HepG2 (cell line): ENCODE measurements around the gene SRSF6. TPM values are rescaled to one million over a fixed set of nuclear protein-coding genes. Genes with fewer than 3 reads are reported as not detected.

ENCODE experiments used
- ATAC-seq: fragments of 200-7000 bp; cut with Tn5 transposase; 3 replicates; pipeline ENCODE4 v1.9.1; 2020; ENCODE audit warnings: mild to moderate bottlenecking, moderate library complexity
- BruUV-seq: library from RNA; stranded (reverse); fragments of 400-500 nt; replicated peaks from 2 replicates; lab custom pipeline; 2021; lab: Mats Ljungman, UMichigan
- CTCF ChIA-PET: fragments of 300-600 bp; formaldehyde crosslinking; extraction: SDS; loops from one replicate; lab custom pipeline; 2021; ENCODE audit warnings: low total read pairs, inconsistent platforms, low intra/inter-chr PET ratio; lab: Yijun Ruan, JAX
- POLR2A ChIA-PET: fragments of 350-600 bp; sonication (Branson Sonifier 250); formaldehyde crosslinking; loops from one replicate; lab custom pipeline; 2020; ENCODE audit warnings: antibody characterized with exemption, inconsistent platforms; lab: Yijun Ruan, JAX
- DNase-seq: peaks from one replicate; pipeline ENCODE4 v3.0.0-alpha.2; 2015; ENCODE audit warnings: low spot score
- FAIRE-seq: peaks from 3 replicates; lab custom pipeline; 2011; peaks lifted over from hg19 to GRCh38; lab: Jason Lieb, UNC
- H2AFZ ChIP-seq: one replicate; pipeline ENCODE4 v1.6.1; 2011; ENCODE audit warnings: low read length, inconsistent platforms
- H3K27ac ChIP-seq: fragments of 300-600 bp; 3 replicates; pipeline ENCODE4 v1.8.0; 2011; ENCODE audit warnings: mixed run types, mild to moderate bottlenecking, mixed read lengths, low read length, inconsistent platforms; ENCODE audit not compliant: insufficient read depth; ENCODE audit errors: extremely low read length
- H3K27me3 ChIP-seq, 2 experiments: fragments of 200-600 bp in 1 of 2; 2 replicates in 1 of 2; 3 replicates in 1 of 2; pipeline versions ENCODE4 v1.6.0 to v1.8.0; 2011; ENCODE audit warnings: low read length in 2 of 2, mild to moderate bottlenecking in 2 of 2, moderate library complexity in 2 of 2, inconsistent platforms in 1 of 2; ENCODE audit not compliant: insufficient read depth in 2 of 2, control insufficient read depth in 1 of 2
- H3K36me3 ChIP-seq, 2 experiments: fragments of 200-600 bp in 1 of 2; replicated peaks in 1 of 2; 2 replicates in 1 of 2; 3 replicates in 1 of 2; pipeline versions ENCODE4 v1.5.1 to v1.8.0; 2011; ENCODE audit warnings: low read length in 2 of 2, inconsistent platforms in 1 of 2; ENCODE audit not compliant: insufficient read depth in 2 of 2, control insufficient read depth in 1 of 2
- H3K4me1 ChIP-seq: 2 replicates; pipeline ENCODE4 v1.5.1; 2012; ENCODE audit warnings: low read length, inconsistent platforms; ENCODE audit not compliant: insufficient read depth
- H3K4me2 ChIP-seq: 2 replicates; pipeline ENCODE4 v1.6.0; 2011; ENCODE audit warnings: low read depth, low read length, inconsistent platforms
- H3K4me3 ChIP-seq, 3 experiments: fragments of 200-600 bp in 1 of 3; sonication (generic), shearing (Covaris generic) in 1 of 3; replicated peaks in 1 of 3; 2 replicates each; pipeline ENCODE4 v1.5.1; 2011 to 2016; ENCODE audit warnings: low read length in 3 of 3, inconsistent platforms in 2 of 3, low read depth in 2 of 3, mild to moderate bottlenecking in 2 of 3, control low read depth in 1 of 3, mixed read lengths in 1 of 3; ENCODE audit not compliant: insufficient read depth in 1 of 3
- H3K79me2 ChIP-seq: one replicate; pipeline ENCODE4 v1.6.1; 2011; ENCODE audit warnings: low read length, inconsistent platforms; ENCODE audit not compliant: insufficient read depth
- H3K9ac ChIP-seq: 2 replicates; pipeline ENCODE4 v1.6.0; 2011; ENCODE audit warnings: mild to moderate bottlenecking, low read depth, low read length, inconsistent platforms; ENCODE audit not compliant: insufficient read depth
- H3K9me3 ChIP-seq: 2 replicates; pipeline ENCODE4 v1.5.1; 2012; ENCODE audit warnings: mild to moderate bottlenecking, low read length
- H4K20me1 ChIP-seq: 2 replicates; pipeline ENCODE4 v1.6.0; 2011; ENCODE audit warnings: inconsistent platforms, mild to moderate bottlenecking, low read length, moderate library complexity; ENCODE audit not compliant: insufficient read depth
- HINFP ChIP-seq: sonication (generic); formaldehyde crosslinking; IDR thresholded peaks from 2 replicates; pipeline ENCODE4 v1.4.0; 2020; ENCODE audit warnings: low read depth, mild to moderate bottlenecking, missing genetic modification reagents
- HMGXB4 ChIP-seq, 2 experiments: sonication (generic) in 1 of 2; formaldehyde crosslinking in 1 of 2; IDR thresholded peaks; 2 replicates each; pipeline versions ENCODE4 v1.4.0 to v1.6.1; 2018 to 2020; ENCODE audit warnings: missing genetic modification reagents in 2 of 2, borderline replicate concordance in 1 of 2, low read depth in 1 of 2, mild to moderate bottlenecking in 1 of 2, missing biosample characterization in 1 of 2
- KLF15 ChIP-seq: sonication (generic); formaldehyde crosslinking; IDR thresholded peaks from 2 replicates; pipeline ENCODE4 v1.8.1; 2023; ENCODE audit warnings: borderline replicate concordance, mild to moderate bottlenecking, inconsistent platforms, missing genetic modification reagents, mixed read lengths
- MATR3 ChIP-seq: sonication (generic); formaldehyde crosslinking; IDR thresholded peaks from 2 replicates; pipeline ENCODE4 v1.4.0; 2020; ENCODE audit warnings: missing genetic modification reagents
- NPAS2 ChIP-seq: sonication (generic); formaldehyde crosslinking; IDR thresholded peaks from 2 replicates; pipeline ENCODE4 v1.8.0; 2022; ENCODE audit warnings: mild to moderate bottlenecking, missing genetic modification reagents, borderline replicate concordance
- REL ChIP-seq: sonication (generic); formaldehyde crosslinking; conservative IDR thresholded peaks from 2 replicates; pipeline ENCODE4 v1.8.0; 2022; ENCODE audit warnings: mild to moderate bottlenecking, missing genetic modification reagents, moderate library complexity
- ZNF225 ChIP-seq: sonication (generic); formaldehyde crosslinking; IDR thresholded peaks from 2 replicates; pipeline ENCODE4 v1.4.0; 2020; ENCODE audit warnings: mild to moderate bottlenecking, missing genetic modification reagents
- ZNF562 ChIP-seq: sonication (generic); formaldehyde crosslinking; IDR thresholded peaks from 2 replicates; pipeline ENCODE4 v1.8.0; 2022; ENCODE audit warnings: missing genetic modification reagents, borderline replicate concordance
- ZNF775 ChIP-seq: sonication (generic); formaldehyde crosslinking; IDR thresholded peaks from 2 replicates; pipeline ENCODE4 v1.4.0; 2020; ENCODE audit warnings: missing genetic modification reagents, mild to moderate bottlenecking, moderate library complexity, borderline replicate concordance
- WGBS: methylation state at CpG from one replicate; pipeline ENCODE4 v1.1.6; 2017; ENCODE audit warnings: low lambda C conversion rate; 5-methylcytosine and 5-hydroxymethylcytosine counted together
- in situ Hi-C: cut with HindIII; loops from 2 replicates; pipeline ENCODE4 v1.10.0; 2017; ENCODE audit warnings: low pct_unique_long_range_greater_than_20kb; ENCODE audit not compliant: extremely low pct_ligation_motif_present
- intact Hi-C: fragments of 100-400 bp; cut with micrococcal nuclease; formaldehyde crosslinking; loops from one replicate; pipeline ENCODE4 v1.10.0; 2022; ENCODE audit not compliant: unreplicated experiment
- polyA plus RNA-seq, 8 experiments: library from polyadenylated mRNA; depleted of rRNA in 3 of 8; stranded (reverse) in 7 of 8; unstranded in 1 of 8; fragments of >200 nt; fragmentation: Illumina TruSeq in 4 of 8; extraction: Trizol in 4 of 8; gene quantifications; 2 replicates each; pipeline versions ENCODE4 v1.2.1 to v1.2.3, GENCODE V29; 2011 to 2016; ENCODE audit warnings: low read depth in 4 of 8, missing spikeins in 1 of 8, mixed read lengths in 1 of 8; ENCODE audit not compliant: insufficient read depth in 1 of 8
- total RNA-seq, 5 experiments: library from RNA; depleted of rRNA; stranded (reverse); fragments of >200 nt; fragmentation: Illumina TruSeq; extraction: Trizol; gene quantifications; 2 replicates each; pipeline ENCODE4 v1.2.3, GENCODE V29; 2016; ENCODE audit warnings: low read depth in 1 of 5

The SRSF6 gene
- total and polyA plus RNA-seq, 2 of the 13 experiments (the other 11 are each of a cell fraction or from before 2014, with no cell fraction given): 156 to 194 TPM

- TF ChIP-seq HMGXB4 (CRISPR knock-in tag; IDR thresholded peaks at IDR 0.05; ENCODE audit: borderline replicate concordance in 1 of 2, low read depth in 1 of 2): 0 out of 4 replicates have a peak, but pooled peaks of 1 of the 2 experiments have one; percentile 8
- no peak for TF ChIP-seq ZNF775 (CRISPR knock-in tag)
- TF ChIP-seq KLF15 (CRISPR knock-in tag): no peak
- no peak for TF ChIP-seq REL (CRISPR knock-in tag)
- TF ChIP-seq HINFP: no peak
- TF ChIP-seq ZNF562 (CRISPR knock-in tag): no peak
- no peak for TF ChIP-seq MATR3 (CRISPR knock-in tag)
- peak; percentile 41; the same call in 1 of the 2 replicates for TF ChIP-seq ZNF225 (CRISPR knock-in tag)
- no peak for TF ChIP-seq NPAS2 (CRISPR knock-in tag)
- TF ChIP-seq, all 625 proteins: peak for 2
- H3K9me3 ChIP-seq: peaks cover 6% of the 10 kb centered on the region; the same call in 1 of the 2 replicates
- no peak overlapping the region for H3K27ac ChIP-seq
- H3K79me2 ChIP-seq: no peaks in the 10 kb centered on the region
- no peaks in the 10 kb centered on the region for H3K4me1 ChIP-seq
- H2AFZ ChIP-seq: no peak overlapping the region
- 5% methylated on average over 2 of the region's 2 CpGs for WGBS
- no TSS peak for BruUV-seq
- in situ Hi-C loops: loop anchor here (5.0 to 10.0 kb wide), 2 partner anchors 1455 to 1672 kb away; no protein-coding TSS in a partner anchor
- no peaks in the 10 kb centered on the region for H4K20me1 ChIP-seq
- ATAC-seq (peak; percentile 56), FAIRE-seq (no peak), DNase-seq (no peak)
- no peak overlapping the region for H3K9ac ChIP-seq
- ChIA-PET POLR2A (interaction anchor here (0.6 kb wide), 1 partner anchor 47 kb away, joined by 3 read pairs; no protein-coding TSS in a partner anchor), CTCF (interaction anchor here (1.2 to 1.9 kb wide), 2 partner anchors 1671 to 1675 kb away, joined by 7 to 18 read pairs; no protein-coding TSS in a partner anchor)
- H3K4me3 ChIP-seq: no peak overlapping the region
- H3K4me2 ChIP-seq: no peak overlapping the region
- no peaks in the 10 kb centered on the region; a peak in 1 of 5 replicates for H3K27me3 ChIP-seq
- intact Hi-C loops: loop anchor here (1.0 to 5.0 kb wide), 2 partner anchors 1522 to 1675 kb away; no protein-coding TSS in a partner anchor
- H3K36me3 ChIP-seq: no peaks in the 10 kb centered on the region
Measured at GRCh38 chr20:43409577-43409913, 48.2 kb upstream of the SRSF6 start.
